Measurements from ENCODE around the gene EFR3B. TPM values are rescaled to one million over a fixed set of nuclear protein-coding genes. Genes with fewer than 3 reads are reported as not detected.

The EFR3B gene
- total RNA-seq, 1 experiment from 2014 or later: 0.09 TPM

DNA sequence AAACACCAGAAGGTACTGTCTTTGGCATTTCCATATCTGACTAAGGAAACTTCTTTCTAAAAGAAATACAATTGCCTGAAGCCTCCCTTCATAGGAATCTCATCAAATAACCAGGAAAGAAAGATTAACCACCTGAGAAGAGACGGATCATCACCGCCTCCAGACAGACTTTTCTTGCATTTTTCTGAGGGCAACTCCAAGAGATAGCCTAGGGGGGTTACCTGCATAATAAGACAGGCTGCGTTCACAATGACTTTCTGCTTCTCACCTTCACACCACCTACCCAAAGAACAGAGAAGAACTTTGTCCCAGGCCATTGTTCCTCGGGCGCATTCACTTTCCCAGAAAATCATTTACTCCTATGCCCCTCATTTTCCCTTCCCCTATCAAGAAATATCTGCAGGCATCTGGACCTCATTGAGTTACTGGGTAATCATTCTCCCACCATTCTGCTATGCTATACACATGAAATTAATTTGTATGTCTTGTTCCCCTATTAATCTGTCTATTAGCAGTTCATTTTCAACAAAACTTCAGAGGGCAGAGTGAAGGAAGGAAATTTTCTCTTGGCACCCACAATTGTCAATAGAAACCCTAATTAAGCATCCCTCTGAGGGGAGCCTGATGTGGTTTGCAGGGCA lies 134.8 kb downstream of the EFR3B start:
- Mint-ChIP-seq H3K27ac (ENCODE audit: low read depth, unreplicated experiment) (no peak overlapping the region), H3K27me3 (ENCODE audit: insufficient read depth, unreplicated experiment) (peaks cover 55% of the 10 kb centered on the region), H3K4me3 (ENCODE audit: unreplicated experiment) (no peak overlapping the region), H3K4me1 (ENCODE audit: insufficient read depth, unreplicated experiment) (no peaks in the 10 kb centered on the region), H3K36me3 (ENCODE audit: insufficient read depth, unreplicated experiment) (no peaks in the 10 kb centered on the region), H3K9me3 (ENCODE audit: unreplicated experiment) (no peaks in the 10 kb centered on the region)
- intact Hi-C loops (cut with micrococcal nuclease): no loop called here
- BruUV-seq (replicated peaks): no TSS peak
- POLR2A ChIA-PET: no interaction called here
- DNase-seq (ENCODE audit: unreplicated experiment): no peak
- TF ChIP-seq, protein P1, sequence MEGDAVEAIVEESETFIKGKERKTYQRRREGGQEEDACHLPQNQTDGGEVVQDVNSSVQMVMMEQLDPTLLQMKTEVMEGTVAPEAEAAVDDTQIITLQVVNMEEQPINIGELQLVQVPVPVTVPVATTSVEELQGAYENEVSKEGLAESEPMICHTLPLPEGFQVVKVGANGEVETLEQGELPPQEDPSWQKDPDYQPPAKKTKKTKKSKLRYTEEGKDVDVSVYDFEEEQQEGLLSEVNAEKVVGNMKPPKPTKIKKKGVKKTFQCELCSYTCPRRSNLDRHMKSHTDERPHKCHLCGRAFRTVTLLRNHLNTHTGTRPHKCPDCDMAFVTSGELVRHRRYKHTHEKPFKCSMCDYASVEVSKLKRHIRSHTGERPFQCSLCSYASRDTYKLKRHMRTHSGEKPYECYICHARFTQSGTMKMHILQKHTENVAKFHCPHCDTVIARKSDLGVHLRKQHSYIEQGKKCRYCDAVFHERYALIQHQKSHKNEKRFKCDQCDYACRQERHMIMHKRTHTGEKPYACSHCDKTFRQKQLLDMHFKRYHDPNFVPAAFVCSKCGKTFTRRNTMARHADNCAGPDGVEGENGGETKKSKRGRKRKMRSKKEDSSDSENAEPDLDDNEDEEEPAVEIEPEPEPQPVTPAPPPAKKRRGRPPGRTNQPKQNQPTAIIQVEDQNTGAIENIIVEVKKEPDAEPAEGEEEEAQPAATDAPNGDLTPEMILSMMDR (IDR thresholded peaks at IDR 0.05; ENCODE audit: unreplicated experiment): no peak
- CTCF ChIA-PET: interaction anchor here (0.5 to 2.2 kb wide), 2 partner anchors 19 to 384 kb away, joined by 4 to 9 read pairs; partner anchors contain the start of genes CENPO and PTRHD1

DNA sequence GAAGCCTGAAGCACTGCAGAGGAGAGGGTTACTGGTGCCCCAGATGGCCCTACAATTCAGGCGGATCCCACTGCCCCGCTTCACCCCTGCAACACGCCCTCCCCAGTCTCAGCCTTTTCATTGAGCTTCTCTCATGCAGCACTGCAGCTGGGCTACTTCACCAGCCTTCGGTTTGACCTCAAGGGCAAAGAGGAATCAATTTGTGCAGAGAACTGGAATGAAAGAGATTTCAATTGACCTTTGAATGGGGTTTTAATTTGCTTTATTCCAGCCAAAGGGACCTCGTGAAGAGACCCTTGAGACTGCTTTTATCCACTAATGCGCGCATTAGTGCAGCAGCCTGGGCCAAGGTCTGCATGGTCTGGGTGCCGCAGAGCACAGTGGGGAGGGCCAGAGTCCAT lies 135.3 kb downstream of the EFR3B start:
- ChIA-PET POLR2A (no interaction called here), CTCF (interaction anchor here (0.5 to 2.2 kb wide), 2 partner anchors 18 to 384 kb away, joined by 4 to 9 read pairs; partner anchors contain the start of genes CENPO and PTRHD1)
- Mint-ChIP-seq H3K4me3 (ENCODE audit: unreplicated experiment) (no peak overlapping the region), H3K9me3 (ENCODE audit: unreplicated experiment) (no peaks in the 10 kb centered on the region), H3K4me1 (ENCODE audit: insufficient read depth, unreplicated experiment) (no peaks in the 10 kb centered on the region), H3K27ac (ENCODE audit: low read depth, unreplicated experiment) (no peak overlapping the region), H3K36me3 (ENCODE audit: insufficient read depth, unreplicated experiment) (no peaks in the 10 kb centered on the region), H3K27me3 (ENCODE audit: insufficient read depth, unreplicated experiment) (peaks cover 51% of the 10 kb centered on the region)
- BruUV-seq (replicated peaks): no TSS peak
- TF ChIP-seq, protein P1 (IDR thresholded peaks at IDR 0.05; ENCODE audit: unreplicated experiment): no peak
- intact Hi-C loops (cut with micrococcal nuclease): no loop called here
- DNase-seq (ENCODE audit: unreplicated experiment): no peak

DNA sequence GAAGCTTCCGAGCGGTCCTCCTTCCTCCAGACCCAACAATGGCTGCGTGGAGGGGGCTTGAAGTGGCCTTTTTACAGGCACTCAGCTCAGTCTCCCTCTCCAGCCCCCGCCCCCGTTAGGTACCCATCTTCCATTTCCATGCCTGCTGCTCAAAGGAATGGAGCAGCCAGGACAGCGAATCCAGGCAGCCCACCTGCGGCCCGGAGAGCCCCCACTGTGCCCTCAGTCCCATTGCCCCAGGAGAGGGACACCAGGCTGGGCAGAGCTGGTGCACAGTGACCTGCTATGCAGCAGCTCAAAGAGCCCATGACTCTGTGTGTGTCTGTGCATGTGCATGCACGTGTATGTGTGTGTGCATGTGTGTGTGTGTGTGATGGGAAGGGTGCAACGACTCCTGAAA lies 137.1 kb downstream of the EFR3B start:
- CTCF ChIA-PET: interaction anchor here (0.7 to 2.2 kb wide), 2 partner anchors 17 to 64 kb away, joined by 3 to 9 read pairs; no protein-coding TSS in a partner anchor

DNA sequence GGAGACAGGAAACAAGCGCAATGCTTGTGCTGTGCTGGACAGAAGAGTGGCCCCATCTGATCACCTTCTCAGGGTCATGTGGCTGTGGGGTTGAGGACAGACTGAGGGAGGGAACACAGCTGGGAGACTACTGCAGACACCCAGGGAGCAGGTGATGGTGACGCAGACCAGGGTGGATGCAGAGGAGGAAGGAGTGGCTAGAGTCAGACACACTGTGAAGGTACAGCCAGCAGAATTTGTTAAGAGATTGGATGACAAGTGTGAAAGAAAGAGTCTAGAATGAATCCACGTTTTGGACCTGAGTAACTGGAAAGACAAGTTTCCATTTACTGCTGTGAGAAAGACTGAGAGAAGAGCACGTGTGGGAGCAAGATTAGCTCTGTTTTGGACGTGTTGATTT lies 142.4 kb downstream of the EFR3B start:
- POLR2A ChIA-PET: no interaction called here
- no TSS peak for BruUV-seq (replicated peaks)
- CTCF ChIA-PET: interaction anchor here (0.6 to 5.5 kb wide), 3 partner anchors 12 to 800 kb away, joined by 3 to 34 read pairs (median 3); no protein-coding TSS in a partner anchor

More for the DNA sequence above, 137.1 kb downstream of the EFR3B start:
- no TSS peak for BruUV-seq (replicated peaks)
- intact Hi-C loops (cut with micrococcal nuclease): no loop called here
- H3K27ac Mint-ChIP-seq (ENCODE audit: low read depth, unreplicated experiment): no peak overlapping the region
- peaks cover 36% of the 10 kb centered on the region for H3K27me3 Mint-ChIP-seq (ENCODE audit: insufficient read depth, unreplicated experiment)
- H3K9me3 Mint-ChIP-seq (ENCODE audit: unreplicated experiment): no peaks in the 10 kb centered on the region
- no peaks in the 10 kb centered on the region for H3K36me3 Mint-ChIP-seq (ENCODE audit: insufficient read depth, unreplicated experiment)
- POLR2A ChIA-PET: interaction anchor here (0.6 kb wide), 1 partner anchor 85 kb away, joined by 4 read pairs; no protein-coding TSS in a partner anchor
- no peaks in the 10 kb centered on the region for H3K4me1 Mint-ChIP-seq (ENCODE audit: insufficient read depth, unreplicated experiment)
- no peak for DNase-seq (ENCODE audit: unreplicated experiment)
- TF ChIP-seq, protein P1 (IDR thresholded peaks at IDR 0.05; ENCODE audit: unreplicated experiment): no peak
- H3K4me3 Mint-ChIP-seq (ENCODE audit: unreplicated experiment): no peak overlapping the region

More for the DNA sequence above, 142.4 kb downstream of the EFR3B start:
- Mint-ChIP-seq H3K4me1 (ENCODE audit: insufficient read depth, unreplicated experiment) (no peaks in the 10 kb centered on the region), H3K36me3 (ENCODE audit: insufficient read depth, unreplicated experiment) (no peaks in the 10 kb centered on the region), H3K27me3 (ENCODE audit: insufficient read depth, unreplicated experiment) (peaks cover 13% of the 10 kb centered on the region), H3K4me3 (ENCODE audit: unreplicated experiment) (no peak overlapping the region), H3K27ac (ENCODE audit: low read depth, unreplicated experiment) (no peak overlapping the region), H3K9me3 (ENCODE audit: unreplicated experiment) (no peaks in the 10 kb centered on the region)
- intact Hi-C loops (cut with micrococcal nuclease): no loop called here
- no peak for DNase-seq (ENCODE audit: unreplicated experiment)
- TF ChIP-seq, protein P1 (IDR thresholded peaks at IDR 0.05; ENCODE audit: unreplicated experiment): no peak

All from MCF 10A (cell line).